HG02759 (cell line): ENCODE data around the gene CACNA2D4.

Experiments
- ATAC-seq: cut with Tn5 transposase; IDR thresholded peaks from one replicate; pipeline ENCODE4 v1.9.1; 2021; ENCODE audit warnings: mild to moderate bottlenecking, moderate library complexity; ENCODE audit not compliant: unreplicated experiment

The CACNA2D4 gene

GRCh38 chr12:1920436-1920835 lies 2.0 kb upstream of the CACNA2D4 start:
- no peak for ATAC-seq

GRCh38 chr12:1919763-1920162 lies 1.3 kb upstream of the CACNA2D4 start:
- ATAC-seq = no peak

- ATAC-seq = no peak
These were observed 832 bp upstream of the CACNA2D4 start for GRCh38 chr12:1919284-1919683.

GRCh38 chr12:1918884-1919236 lies 408 bp upstream of the CACNA2D4 start:
- ATAC-seq = no peak

GRCh38 chr12:1917172-1918070 lies 1.0 kb downstream of the CACNA2D4 start:
- ATAC-seq = no peak

- ATAC-seq = no peak
These were observed 1.9 kb downstream of the CACNA2D4 start for GRCh38 chr12:1916371-1917171.

- no peak for ATAC-seq
These were observed 3.1 kb downstream of the CACNA2D4 start for GRCh38 chr12:1915082-1915968.

- no peak for ATAC-seq
These were observed 4.1 kb downstream of the CACNA2D4 start for GRCh38 chr12:1914114-1914911.

GRCh38 chr12:1913377-1914113 lies 4.9 kb downstream of the CACNA2D4 start:
- no peak for ATAC-seq

- ATAC-seq = no peak
These were observed 5.7 kb downstream of the CACNA2D4 start for GRCh38 chr12:1912580-1913376.

- ATAC-seq = no peak
These were observed 6.6 kb downstream of the CACNA2D4 start for GRCh38 chr12:1911598-1912575.

GRCh38 chr12:1910468-1910867 lies 8.0 kb downstream of the CACNA2D4 start:
- ATAC-seq = no peak

GRCh38 chr12:1908758-1909157 lies 9.7 kb downstream of the CACNA2D4 start:
- ATAC-seq = no peak

- no peak for ATAC-seq
These were observed 10.5 kb downstream of the CACNA2D4 start for GRCh38 chr12:1907652-1908611.

GRCh38 chr12:1906579-1906978 lies 11.9 kb downstream of the CACNA2D4 start:
- ATAC-seq = no peak

- no peak for ATAC-seq
These were observed 13.6 kb downstream of the CACNA2D4 start for GRCh38 chr12:1904875-1905274.
